Measurements from ENCODE around the gene ACAP2.

DNA sequence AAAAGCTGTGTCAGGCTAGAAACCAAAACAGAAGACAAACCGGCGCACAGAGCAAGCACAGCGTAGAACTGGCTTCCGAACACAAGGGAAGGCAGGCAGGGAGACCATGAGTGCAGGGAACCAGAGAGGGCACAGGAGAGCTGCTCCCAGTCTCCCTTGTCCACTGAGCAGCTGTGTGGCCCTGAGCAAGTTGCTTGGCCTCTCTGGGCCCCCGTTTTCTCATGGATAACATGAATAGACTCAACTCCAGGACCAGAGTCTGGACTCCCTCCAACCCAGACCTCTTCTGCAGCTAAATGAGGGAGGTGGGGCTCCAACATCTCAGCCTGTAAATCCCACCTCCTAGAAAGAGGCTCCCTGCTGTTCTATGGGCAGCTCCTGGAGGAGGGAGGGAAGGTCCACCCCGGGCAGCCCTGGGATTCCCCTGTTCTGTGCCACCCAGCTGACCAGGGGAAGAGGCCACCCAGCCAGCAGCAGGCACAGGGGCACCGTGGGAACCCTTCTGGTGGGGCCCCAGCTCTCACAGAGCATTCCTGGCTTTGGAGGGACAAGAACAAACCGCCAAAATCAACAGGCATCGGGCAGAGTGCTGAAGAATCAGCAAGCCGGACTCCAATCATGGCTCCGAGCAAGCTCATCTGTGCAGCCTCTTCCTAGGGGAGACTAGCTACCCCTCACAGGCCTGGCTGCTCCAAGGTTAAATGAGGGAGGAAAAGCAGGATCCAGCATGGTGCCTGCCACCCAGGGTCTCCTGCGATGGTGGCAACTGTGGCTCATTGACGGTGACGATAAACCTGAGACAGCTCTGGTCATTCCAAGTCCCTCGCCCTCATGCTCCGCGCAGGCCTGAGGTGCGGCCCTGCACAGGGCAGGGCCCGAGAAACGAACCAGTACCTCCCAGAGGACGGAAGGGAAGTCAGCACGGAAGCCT, 187.0 kb downstream of the ACAP2 start:
- TF ChIP-seq CTCF (IDR thresholded peaks at IDR 0.05 in 4 of 5, conservative IDR thresholded peaks at IDR 0.05 in 1 of 5) (no peak), POLR2A (IDR thresholded peaks at IDR 0.05) (no peak)
